Heart left ventricle (tissue), 13 donors: ENCODE measurements around the gene FSTL5.

Source experiments
- POLR2A ChIP-seq, 2 donors: fragments of 450-650 bp; IDR thresholded peaks; one replicate each; pipeline ENCODE4 v1.6.1; 2017; ENCODE audit warnings: antibody characterized with exemption in 2 of 2, mild to moderate bottlenecking in 2 of 2, moderate library complexity in 2 of 2
- TF ChIP-seq, protein P1 (sequence below), 12 donors: fragments of 200-600 bp; sonication (generic) in 4 of 12; IDR thresholded peaks; one replicate each; pipeline versions ENCODE4 v1.5.0 to v1.8.0; 2018 to 2022; ENCODE audit warnings: antibody characterized with exemption in 12 of 12, mild to moderate bottlenecking in 5 of 12
- donor health status: ischemic (EF 13 %, LVEDD 7.1; RV severe dilation, severe dysfunction).
- donor health status: DM: no; HTN: yes; CAD: no.
- donor health status: DM: no; HTN: no; CAD: no.
- donor health status: ischemic (EF 25% LVEDD 6.9; RV normal size, moderate dysfunction).
- donor health status: ischemic (EF 25% LVEDD 5.7; RV mildly dilated, moderate dysfunction).
- donor health status: ischemic (EF 35%, LVEDD 5.7; RV mildly dilated, moderate dysfunction).
- donor health status: nonischemic (EF 11% LVEDD 7.7; RV severe dilation, severe dysfunction).
- donor health status: DM: yes; HTN: yes; CAD: no.
- donor health status: PGD.
- donor health status: ischemic (EF 29% LVEDD 5.4; RV normal size, mild dysfunction).
- donor health status: nonischemic (EF 23%, LVEDD 6.1; RV moderate dilation, normal function).

DNA sequence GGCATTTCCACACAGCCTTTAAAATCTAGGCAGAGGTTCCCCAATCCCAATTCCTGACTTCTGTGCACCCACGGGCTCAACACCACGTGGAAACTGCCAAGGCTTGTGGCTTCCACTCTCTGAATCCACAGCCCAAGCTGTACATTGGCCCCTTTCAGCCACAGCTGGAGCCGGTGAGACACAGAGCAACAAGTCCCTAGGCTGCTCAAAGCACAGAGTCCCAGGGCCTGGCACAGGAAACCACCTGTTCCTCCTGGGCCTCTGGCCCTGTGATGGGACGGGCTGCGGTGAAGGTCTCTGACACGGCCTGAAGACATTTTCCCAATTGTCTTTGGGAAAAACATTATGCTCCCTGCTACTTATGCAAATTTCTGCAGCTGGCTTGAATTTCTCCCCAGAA, 500.0 kb downstream of the FSTL5 start:
- TF ChIP-seq, protein P1, sequence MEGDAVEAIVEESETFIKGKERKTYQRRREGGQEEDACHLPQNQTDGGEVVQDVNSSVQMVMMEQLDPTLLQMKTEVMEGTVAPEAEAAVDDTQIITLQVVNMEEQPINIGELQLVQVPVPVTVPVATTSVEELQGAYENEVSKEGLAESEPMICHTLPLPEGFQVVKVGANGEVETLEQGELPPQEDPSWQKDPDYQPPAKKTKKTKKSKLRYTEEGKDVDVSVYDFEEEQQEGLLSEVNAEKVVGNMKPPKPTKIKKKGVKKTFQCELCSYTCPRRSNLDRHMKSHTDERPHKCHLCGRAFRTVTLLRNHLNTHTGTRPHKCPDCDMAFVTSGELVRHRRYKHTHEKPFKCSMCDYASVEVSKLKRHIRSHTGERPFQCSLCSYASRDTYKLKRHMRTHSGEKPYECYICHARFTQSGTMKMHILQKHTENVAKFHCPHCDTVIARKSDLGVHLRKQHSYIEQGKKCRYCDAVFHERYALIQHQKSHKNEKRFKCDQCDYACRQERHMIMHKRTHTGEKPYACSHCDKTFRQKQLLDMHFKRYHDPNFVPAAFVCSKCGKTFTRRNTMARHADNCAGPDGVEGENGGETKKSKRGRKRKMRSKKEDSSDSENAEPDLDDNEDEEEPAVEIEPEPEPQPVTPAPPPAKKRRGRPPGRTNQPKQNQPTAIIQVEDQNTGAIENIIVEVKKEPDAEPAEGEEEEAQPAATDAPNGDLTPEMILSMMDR (IDR thresholded peaks at IDR 0.05): no peak
- no peak for TF ChIP-seq POLR2A (IDR thresholded peaks at IDR 0.05)
